Duodenal mucosa (tissue), 2 donors: ENCODE measurements around the gene C2orf81.
"Not testable (repeated sequence)": the region's sequence is repeated elsewhere in the genome, so short reads cannot be mapped to it uniquely, and the experiment has no call there.

Experiments used
- H3K27ac ChIP-seq: one replicate; pipeline ENCODE4 v1.7.0; 2013; ENCODE audit warnings: low read depth, low read length
- H3K27me3 ChIP-seq, 2 donors: one replicate each; pipeline ENCODE4 v1.7.0; 2013; ENCODE audit warnings: low read length in 2 of 2, control low read depth in 1 of 2; ENCODE audit not compliant: insufficient read depth in 2 of 2, control insufficient read depth in 1 of 2
- H3K36me3 ChIP-seq, 2 donors: one replicate each; pipeline ENCODE4 v1.7.0; 2013; ENCODE audit warnings: low read length in 2 of 2, control low read depth in 1 of 2; ENCODE audit not compliant: insufficient read depth in 2 of 2, control insufficient read depth in 1 of 2
- H3K4me1 ChIP-seq, 2 donors: one replicate each; pipeline ENCODE4 v1.7.0; 2013; ENCODE audit warnings: low read length in 2 of 2, control low read depth in 1 of 2; ENCODE audit not compliant: insufficient read depth in 2 of 2, control insufficient read depth in 1 of 2
- H3K4me3 ChIP-seq, 2 donors: one replicate each; pipeline ENCODE4 v1.7.0; 2013; ENCODE audit warnings: low read length in 2 of 2, low read depth in 1 of 2
- H3K9ac ChIP-seq, 2 donors: one replicate each; pipeline ENCODE4 v1.7.0; 2013; ENCODE audit warnings: low read length in 2 of 2, low read depth in 1 of 2
- H3K9me3 ChIP-seq, 2 donors: one replicate each; pipeline ENCODE4 v1.7.0; 2013; ENCODE audit warnings: low read length in 2 of 2, control low read depth in 1 of 2; ENCODE audit not compliant: control insufficient read depth in 1 of 2

Gene C2orf81

GRCh38 chr2:74442483-74443297, 21.3 kb upstream of the C2orf81 start:
- H3K9me3 ChIP-seq = not testable (repeated sequence)

GRCh38 chr2:74441690-74442482, 20.5 kb upstream of the C2orf81 start, which contains the start of gene RTKN:
Gene RTKN (minus strand): TSS chr2:74441937. CDS start chr2:74441816, 121 bp downstream.
- H3K27ac ChIP-seq = peak within 1 kb of the TSS; percentile 96
- H3K4me3 ChIP-seq = peak within 1 kb of the TSS; percentile 76 to 78
- H3K9me3 ChIP-seq = no peaks in the 10 kb centered on the region
- peaks cover 0 to 4% of the 10 kb centered on the region in 2 donors for H3K27me3 ChIP-seq
- peak within 1 kb of the TSS; percentile 73 to 75 for H3K9ac ChIP-seq
- H3K36me3 ChIP-seq = peaks cover 0 to 2% of the 10 kb centered on the region in 2 donors
- H3K4me1 ChIP-seq = peaks cover 38 to 47% of the 10 kb centered on the region in 2 donors

More at GRCh38 chr2:74442483-74443297, 21.3 kb upstream of the C2orf81 start:
- Histone ChIP-seq H3K27ac (peak overlapping the region; percentile 96), H3K4me1 (peaks cover 30 to 48% of the 10 kb centered on the region in 2 donors), H3K9ac (peak overlapping the region; percentile 73 to 75), H3K4me3 (peak overlapping the region; percentile 76 to 78)
- not testable (repeated sequence) for H3K27me3 ChIP-seq, H3K36me3 ChIP-seq

- H3K4me3 ChIP-seq = peak overlapping the region; percentile 76 to 78
- H3K4me1 ChIP-seq = peaks cover 40 to 47% of the 10 kb centered on the region in 2 donors
- no peaks in the 10 kb centered on the region for H3K9me3 ChIP-seq
- peak overlapping the region; percentile 73 to 75 for H3K9ac ChIP-seq
- H3K27me3 ChIP-seq = peaks cover 0 to 4% of the 10 kb centered on the region in 2 donors
- H3K36me3 ChIP-seq = peaks cover 0 to 5% of the 10 kb centered on the region in 2 donors
- H3K27ac ChIP-seq = peak overlapping the region; percentile 96
Measured at GRCh38 chr2:74441170-74441689, 19.8 kb upstream of the C2orf81 start.

- peak overlapping the region; percentile 73 to 75 for H3K9ac ChIP-seq
- H3K4me1 ChIP-seq = peaks cover 40 to 47% of the 10 kb centered on the region in 2 donors
- no peaks in the 10 kb centered on the region for H3K9me3 ChIP-seq
- H3K27me3 ChIP-seq = peaks cover 0 to 4% of the 10 kb centered on the region in 2 donors
- H3K4me3 ChIP-seq = peak overlapping the region; percentile 76 to 86
- peaks cover 3 to 9% of the 10 kb centered on the region in 2 donors for H3K36me3 ChIP-seq
- H3K27ac ChIP-seq = peak overlapping the region; percentile 96
Measured at GRCh38 chr2:74440378-74441169, 19.2 kb upstream of the C2orf81 start.

- no peaks in the 10 kb centered on the region for H3K9me3 ChIP-seq
- peaks cover 0 to 4% of the 10 kb centered on the region in 2 donors for H3K27me3 ChIP-seq
- peaks cover 40 to 47% of the 10 kb centered on the region in 2 donors for H3K4me1 ChIP-seq
- H3K9ac ChIP-seq = peak overlapping the region; percentile 73 to 75
- H3K27ac ChIP-seq = peak overlapping the region; percentile 96
- H3K36me3 ChIP-seq = peaks cover 3 to 15% of the 10 kb centered on the region in 2 donors
- H3K4me3 ChIP-seq = peak overlapping the region; percentile 76 to 86
Measured at GRCh38 chr2:74439803-74440377, 18.5 kb upstream of the C2orf81 start.

- H3K27me3 ChIP-seq = peaks cover 0 to 4% of the 10 kb centered on the region in 2 donors
- peak overlapping the region; percentile 73 to 75 for H3K9ac ChIP-seq
- peak overlapping the region; percentile 76 to 86 for H3K4me3 ChIP-seq
- peaks cover 3 to 16% of the 10 kb centered on the region in 2 donors for H3K36me3 ChIP-seq
- no peaks in the 10 kb centered on the region for H3K9me3 ChIP-seq
- H3K27ac ChIP-seq = no peak overlapping the region
- peaks cover 39 to 45% of the 10 kb centered on the region in 2 donors for H3K4me1 ChIP-seq
Measured at GRCh38 chr2:74439373-74439772, 18.0 kb upstream of the C2orf81 start.

- H3K27ac ChIP-seq = no peak overlapping the region
- H3K4me1 ChIP-seq = peaks cover 33 to 40% of the 10 kb centered on the region in 2 donors
- H3K4me3 ChIP-seq = no peak overlapping the region
- no peaks in the 10 kb centered on the region for H3K9me3 ChIP-seq
- peaks cover 3 to 16% of the 10 kb centered on the region in 2 donors for H3K36me3 ChIP-seq
- no peak overlapping the region for H3K9ac ChIP-seq
- peaks cover 0 to 4% of the 10 kb centered on the region in 2 donors for H3K27me3 ChIP-seq
Measured at GRCh38 chr2:74438248-74438647, 16.8 kb upstream of the C2orf81 start.

GRCh38 chr2:74436848-74437695, 15.7 kb upstream of the C2orf81 start:
- no peak overlapping the region for H3K4me3 ChIP-seq
- H3K4me1 ChIP-seq = peaks cover 32 to 33% of the 10 kb centered on the region in 2 donors
- H3K36me3 ChIP-seq = peaks cover 9 to 21% of the 10 kb centered on the region in 2 donors
- no peak overlapping the region for H3K27ac ChIP-seq
- peaks cover 0 to 4% of the 10 kb centered on the region in 2 donors for H3K27me3 ChIP-seq
- H3K9ac ChIP-seq = no peak overlapping the region
- H3K9me3 ChIP-seq = no peaks in the 10 kb centered on the region
